Common myeloid progenitor, CD34-positive (primary cell): ENCODE results near the gene CDH4.

Experiments
- CTCF ChIA-PET: fragments of 350-600 bp; sonication (Branson Sonifier 250); formaldehyde crosslinking; loops from one replicate; lab custom pipeline; 2021; ENCODE audit warnings: antibody characterized with exemption; lab: Charles Lee
- POLR2A ChIA-PET: fragments of 350-600 bp; sonication (Branson Sonifier 250); formaldehyde crosslinking; loops from one replicate; lab custom pipeline; 2021; ENCODE audit warnings: antibody characterized with exemption; lab: Charles Lee
- DNase-seq, 3 donors: peaks; one replicate each; pipeline versions ENCODE4 v3.0.0 to v3.0.0-alpha.2; 2013
- H3K27ac ChIP-seq, 2 experiments: 1 replicate in 1 of 2; 2 replicates in 1 of 2; pipeline ENCODE4 v1.7.0; 2013; ENCODE audit warnings: inconsistent platforms in 2 of 2, low read length in 2 of 2, mild to moderate bottlenecking in 2 of 2, low read depth in 1 of 2, moderate library complexity in 1 of 2; ENCODE audit not compliant: severe bottlenecking in 2 of 2, insufficient read depth in 1 of 2, poor library complexity in 1 of 2
- H3K27me3 ChIP-seq, 5 experiments: replicated peaks in 2 of 5; 1 replicate in 3 of 5; 2 replicates in 2 of 5; pipeline versions ENCODE4 v1.6.1 to v1.7.0; 2013; ENCODE audit warnings: low read length in 4 of 5, mild to moderate bottlenecking in 2 of 5, moderate library complexity in 2 of 5, inconsistent platforms in 1 of 5; ENCODE audit not compliant: insufficient read depth in 5 of 5, control insufficient read depth in 4 of 5
- H3K36me3 ChIP-seq, 4 experiments: 1 replicate in 2 of 4; 2 replicates in 2 of 4; pipeline versions ENCODE4 v1.6.1 to v1.7.0; 2013; ENCODE audit warnings: low read length in 3 of 4, control low read depth in 1 of 4, mild to moderate bottlenecking in 1 of 4; ENCODE audit not compliant: control insufficient read depth in 4 of 4, insufficient read depth in 4 of 4
- H3K4me1 ChIP-seq, 4 experiments: 1 replicate in 3 of 4; 2 replicates in 1 of 4; pipeline versions ENCODE4 v1.6.1 to v1.7.1; 2013; ENCODE audit warnings: low read length in 3 of 4, mild to moderate bottlenecking in 3 of 4, control low read depth in 1 of 4, inconsistent platforms in 1 of 4, moderate library complexity in 1 of 4; ENCODE audit not compliant: control insufficient read depth in 4 of 4, insufficient read depth in 4 of 4; ENCODE audit errors: control extremely low read depth in 1 of 4
- H3K4me3 ChIP-seq, 7 experiments: 1 replicate in 4 of 7; 2 replicates in 3 of 7; pipeline versions ENCODE4 v1.5.1 to v1.7.0; 2013; ENCODE audit warnings: mild to moderate bottlenecking in 7 of 7, low read length in 6 of 7, moderate library complexity in 6 of 7, inconsistent platforms in 2 of 7, low read depth in 2 of 7, control low read depth in 1 of 7; ENCODE audit not compliant: insufficient read depth in 4 of 7, control insufficient read depth in 1 of 7; ENCODE audit errors: extremely low read depth in 1 of 7
- H3K9me3 ChIP-seq, 5 experiments: 1 replicate in 4 of 5; 2 replicates in 1 of 5; pipeline versions ENCODE4 v1.6.1 to v1.7.1; 2013; ENCODE audit warnings: low read length in 4 of 5, mild to moderate bottlenecking in 2 of 5, inconsistent platforms in 1 of 5, low read depth in 1 of 5, moderate library complexity in 1 of 5; ENCODE audit not compliant: control insufficient read depth in 4 of 5, insufficient read depth in 2 of 5; ENCODE audit errors: control extremely low read depth in 1 of 5
- WGBS: methylation state at CpG from one replicate; pipeline ENCODE4 v1.1.5; 2013; ENCODE audit not compliant: insufficient coverage; 5-methylcytosine and 5-hydroxymethylcytosine counted together

The CDH4 gene

GRCh38 chr20:61884571-61885389 lies 632.7 kb downstream of the CDH4 start:
- Histone ChIP-seq H3K4me3 (no peak overlapping the region), H3K27ac (no peak overlapping the region), H3K9me3 (peaks cover 0 to 5% (median 0%) of the 10 kb centered on the region in 5 experiments), H3K27me3 (peaks cover 0 to 23% (median 0%) of the 10 kb centered on the region in 5 experiments), H3K36me3 (no peaks in the 10 kb centered on the region), H3K4me1 (no peaks in the 10 kb centered on the region)
- no peak for DNase-seq
- ChIA-PET POLR2A (no interaction called here), CTCF (interaction anchor here (0.9 kb wide), 1 partner anchor 12 kb away, joined by 3 read pairs; no protein-coding TSS in a partner anchor)
- 95% methylated on average over 17 of the region's 25 CpGs for WGBS

GRCh38 chr20:61885759-61886715 lies 634.0 kb downstream of the CDH4 start:
- ChIA-PET POLR2A (no interaction called here), CTCF (interaction anchor here (0.9 to 1.5 kb wide), 2 partner anchors 10 kb away, joined by 3 to 5 read pairs; no protein-coding TSS in a partner anchor)
- Histone ChIP-seq H3K36me3 (no peaks in the 10 kb centered on the region), H3K4me1 (no peaks in the 10 kb centered on the region), H3K9me3 (peaks cover 0 to 4% (median 0%) of the 10 kb centered on the region in 5 experiments), H3K27ac (no peak overlapping the region), H3K27me3 (peaks cover 0 to 23% (median 0%) of the 10 kb centered on the region in 5 experiments), H3K4me3 (no peak overlapping the region)
- DNase-seq, result no peak
- WGBS, result 90% methylated on average over 12 of the region's 21 CpGs

GRCh38 chr20:61886721-61887595 lies 634.9 kb downstream of the CDH4 start:
- Histone ChIP-seq H3K9me3 (no peaks in the 10 kb centered on the region), H3K36me3 (no peaks in the 10 kb centered on the region), H3K27ac (no peak overlapping the region), H3K4me3 (no peak overlapping the region), H3K4me1 (no peaks in the 10 kb centered on the region), H3K27me3 (peaks cover 0 to 20% (median 0%) of the 10 kb centered on the region in 5 experiments)
- ChIA-PET POLR2A (no interaction called here), CTCF (interaction anchor here (1.5 kb wide), 1 partner anchor 9 kb away, joined by 5 read pairs; no protein-coding TSS in a partner anchor)
- 43% methylated on average over 13 of the region's 21 CpGs for WGBS
- peak; percentile 12 to 36 (median 30) for DNase-seq

DNA sequence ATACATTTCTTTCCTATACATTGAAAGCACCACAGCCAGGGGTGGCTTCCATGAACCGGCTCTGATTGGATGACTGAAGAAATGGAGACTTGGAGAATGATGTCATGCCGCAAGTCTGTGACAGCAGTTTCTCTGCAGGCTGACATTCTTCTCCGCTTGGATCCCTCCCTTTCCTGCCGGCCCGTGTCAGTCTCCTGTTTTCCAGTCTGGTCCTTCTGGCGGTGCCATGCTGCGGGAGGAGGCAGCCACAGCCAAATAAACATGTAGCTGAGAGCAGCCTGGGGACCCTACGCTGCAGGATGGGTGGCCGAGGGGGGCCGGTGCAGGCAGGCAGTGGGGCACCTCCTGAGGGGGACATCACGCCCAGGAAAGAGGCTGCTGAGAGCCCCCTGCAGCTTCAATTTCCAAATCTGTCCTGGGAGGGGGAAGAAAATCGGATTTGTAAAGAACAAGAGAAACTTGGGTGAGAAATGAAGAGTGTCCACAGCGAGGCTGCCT lies 635.6 kb downstream of the CDH4 start:
- POLR2A ChIA-PET, result no interaction called here
- Histone ChIP-seq H3K27ac (no peak overlapping the region), H3K27me3 (peaks cover 0 to 15% (median 0%) of the 10 kb centered on the region in 5 experiments), H3K4me3 (no peak overlapping the region), H3K36me3 (no peaks in the 10 kb centered on the region), H3K4me1 (no peaks in the 10 kb centered on the region), H3K9me3 (no peaks in the 10 kb centered on the region)
- DNase-seq, result no peak
- 77% methylated on average over 12 of the region's 13 CpGs for WGBS
- CTCF ChIA-PET, result interaction anchor here (1.5 kb wide), 1 partner anchor 9 kb away, joined by 5 read pairs; no protein-coding TSS in a partner anchor

DNA sequence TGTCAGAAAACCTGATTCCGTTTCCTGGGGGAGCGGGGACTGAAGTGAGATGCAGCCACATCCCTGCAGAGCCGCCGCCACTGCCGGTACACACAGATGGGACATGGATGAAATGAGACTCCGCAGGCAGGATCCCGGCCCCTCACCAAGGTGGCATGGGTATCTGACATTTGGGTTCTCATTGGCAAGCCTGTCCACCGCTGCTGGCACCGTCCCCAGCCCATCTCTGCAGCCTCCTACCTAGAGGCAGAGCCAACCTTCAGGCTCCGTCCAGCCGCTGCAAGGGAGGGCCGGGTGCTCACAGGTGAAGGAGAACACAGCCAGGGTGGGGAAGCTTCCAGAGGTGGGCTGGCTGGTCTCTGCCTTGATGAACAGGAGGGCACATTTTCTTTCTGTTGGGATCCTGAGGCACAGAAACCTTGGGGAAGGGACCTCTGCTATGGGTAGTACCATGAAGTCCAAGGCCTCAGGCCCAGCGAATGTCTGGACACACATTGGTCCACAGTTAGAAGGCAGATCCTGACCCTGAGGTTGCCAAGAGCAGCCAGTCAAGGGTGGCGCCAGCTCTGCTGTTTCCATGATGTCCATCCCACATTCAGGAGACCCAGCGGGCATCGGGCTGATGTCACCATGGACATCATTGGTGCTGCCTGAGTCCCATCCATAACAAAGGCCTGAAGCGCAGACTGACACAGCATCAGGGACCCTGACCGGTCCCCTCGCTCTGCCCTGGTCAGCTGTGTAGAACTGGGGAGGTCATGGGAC lies 636.2 kb downstream of the CDH4 start:
- H3K4me3 ChIP-seq, result no peak overlapping the region
- H3K27me3 ChIP-seq, result peaks cover 0 to 11% (median 0%) of the 10 kb centered on the region in 5 experiments
- no peak for DNase-seq
- no peaks in the 10 kb centered on the region for H3K36me3 ChIP-seq
- no peak overlapping the region for H3K27ac ChIP-seq
- WGBS, result 98% methylated on average over 19 of the region's 19 CpGs
- no peaks in the 10 kb centered on the region for H3K9me3 ChIP-seq
- H3K4me1 ChIP-seq, result no peaks in the 10 kb centered on the region
- POLR2A ChIA-PET, result no interaction called here
- CTCF ChIA-PET, result no interaction called here

GRCh38 chr20:61889659-61890058 lies 637.6 kb downstream of the CDH4 start:
- POLR2A ChIA-PET, result no interaction called here
- CTCF ChIA-PET, result no interaction called here
- Histone ChIP-seq H3K9me3 (no peaks in the 10 kb centered on the region), H3K36me3 (no peaks in the 10 kb centered on the region), H3K4me1 (no peaks in the 10 kb centered on the region), H3K4me3 (no peak overlapping the region), H3K27me3 (no peaks in the 10 kb centered on the region), H3K27ac (no peak overlapping the region)
- no peak for DNase-seq
- WGBS, result 100% methylated on average over 1 of the region's 1 CpG
